CD4-positive, alpha-beta T cell treated with Interleukin-1 beta for 1 hour (primary cell): ENCODE measurements around the gene CYP27A1.

Experiments
- DNase-seq, 2 donors: peaks; one replicate each; pipeline ENCODE4 v3.0.0-alpha.2; 2020 to 2022

Gene CYP27A1

DNA sequence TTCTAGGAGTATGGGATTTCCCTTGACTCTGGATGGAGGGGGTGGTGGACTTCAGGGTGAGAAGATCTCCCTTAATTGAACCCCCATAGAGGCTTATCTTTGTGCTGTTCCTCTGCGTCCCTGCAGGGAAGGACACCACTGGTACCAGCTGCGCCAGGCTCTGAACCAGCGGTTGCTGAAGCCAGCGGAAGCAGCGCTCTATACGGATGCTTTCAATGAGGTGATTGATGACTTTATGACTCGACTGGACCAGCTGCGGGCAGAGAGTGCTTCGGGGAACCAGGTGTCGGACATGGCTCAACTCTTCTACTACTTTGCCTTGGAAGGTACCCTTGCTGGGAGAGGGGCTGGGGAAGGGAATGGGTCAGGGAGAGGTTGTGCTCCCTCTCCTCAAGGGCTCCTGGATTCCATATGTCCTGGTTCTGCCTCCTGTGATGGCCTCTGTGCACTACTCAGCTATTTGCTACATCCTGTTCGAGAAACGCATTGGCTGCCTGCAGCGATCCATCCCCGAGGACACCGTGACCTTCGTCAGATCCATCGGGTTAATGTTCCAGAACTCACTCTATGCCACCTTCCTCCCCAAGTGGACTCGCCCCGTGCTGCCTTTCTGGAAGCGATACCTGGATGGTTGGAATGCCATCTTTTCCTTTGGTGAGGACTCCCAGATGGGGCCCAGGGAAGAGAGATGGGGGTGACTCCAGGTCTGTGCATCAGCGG, 30.3 kb downstream of the CYP27A1 start:
- DNase-seq = no peak

DNA sequence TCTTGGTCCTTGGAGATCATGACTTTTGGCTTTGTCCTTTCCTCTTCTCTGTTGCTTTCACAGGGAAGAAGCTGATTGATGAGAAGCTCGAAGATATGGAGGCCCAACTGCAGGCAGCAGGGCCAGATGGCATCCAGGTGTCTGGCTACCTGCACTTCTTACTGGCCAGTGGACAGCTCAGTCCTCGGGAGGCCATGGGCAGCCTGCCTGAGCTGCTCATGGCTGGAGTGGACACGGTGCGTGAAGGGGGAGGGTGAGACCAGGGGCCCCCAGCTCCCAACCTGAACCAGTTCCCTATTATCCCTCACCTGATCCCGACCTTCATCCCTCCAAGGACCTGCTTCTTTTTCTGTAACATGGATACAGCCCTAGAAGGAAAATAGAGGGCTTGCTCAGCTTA, 30.9 kb downstream of the CYP27A1 start:
- no peak for DNase-seq

DNA sequence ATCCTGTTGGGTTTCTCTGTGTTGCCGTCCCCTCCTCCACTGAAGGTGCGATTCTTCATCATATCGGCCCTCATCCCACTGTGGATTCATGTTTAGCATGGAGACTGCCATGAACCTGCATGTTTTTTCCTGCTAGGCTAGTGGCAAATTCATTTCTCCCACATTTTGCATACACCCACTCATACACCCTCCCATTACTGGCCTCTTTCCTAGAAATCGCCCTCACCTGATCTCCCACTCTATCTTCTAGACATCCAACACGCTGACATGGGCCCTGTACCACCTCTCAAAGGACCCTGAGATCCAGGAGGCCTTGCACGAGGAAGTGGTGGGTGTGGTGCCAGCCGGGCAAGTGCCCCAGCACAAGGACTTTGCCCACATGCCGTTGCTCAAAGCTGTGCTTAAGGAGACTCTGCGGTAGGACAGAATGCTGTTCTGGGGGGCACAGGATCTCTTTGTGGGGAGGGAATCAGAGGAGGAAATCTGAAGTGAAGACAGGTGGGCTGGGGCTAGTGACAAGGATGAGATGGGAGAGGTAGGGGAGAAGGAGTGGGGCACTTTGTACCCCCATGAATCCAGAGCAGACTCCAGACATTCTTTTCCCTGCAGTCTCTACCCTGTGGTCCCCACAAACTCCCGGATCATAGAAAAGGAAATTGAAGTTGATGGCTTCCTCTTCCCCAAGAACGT, 32.0 kb downstream of the CYP27A1 start:
- no peak for DNase-seq

DNA sequence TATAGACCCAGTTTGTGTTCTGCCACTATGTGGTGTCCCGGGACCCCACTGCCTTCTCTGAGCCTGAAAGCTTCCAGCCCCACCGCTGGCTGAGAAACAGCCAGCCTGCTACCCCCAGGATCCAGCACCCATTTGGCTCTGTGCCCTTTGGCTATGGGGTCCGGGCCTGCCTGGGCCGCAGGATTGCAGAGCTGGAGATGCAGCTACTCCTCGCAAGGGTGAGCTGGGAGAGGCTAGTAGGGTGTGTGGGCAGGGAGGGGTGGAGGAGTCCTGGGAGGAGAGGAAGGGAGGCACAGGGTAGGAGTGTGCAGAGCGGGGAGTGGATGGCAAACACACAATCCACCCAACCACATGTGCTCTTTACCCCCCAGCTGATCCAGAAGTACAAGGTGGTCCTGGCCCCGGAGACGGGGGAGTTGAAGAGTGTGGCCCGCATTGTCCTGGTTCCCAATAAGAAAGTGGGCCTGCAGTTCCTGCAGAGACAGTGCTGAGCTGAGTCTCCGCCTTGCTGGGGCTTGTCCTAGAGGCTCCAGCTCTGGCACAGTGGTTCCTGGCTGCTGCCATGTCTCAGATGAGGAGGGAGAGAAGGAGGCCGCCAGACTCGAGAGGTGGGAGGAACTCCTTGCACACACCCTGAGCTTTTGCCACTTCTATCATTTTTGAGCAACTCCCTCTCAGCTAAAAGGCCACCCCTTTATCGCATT, 32.7 kb downstream of the CYP27A1 start:
- no peak for DNase-seq

DNA sequence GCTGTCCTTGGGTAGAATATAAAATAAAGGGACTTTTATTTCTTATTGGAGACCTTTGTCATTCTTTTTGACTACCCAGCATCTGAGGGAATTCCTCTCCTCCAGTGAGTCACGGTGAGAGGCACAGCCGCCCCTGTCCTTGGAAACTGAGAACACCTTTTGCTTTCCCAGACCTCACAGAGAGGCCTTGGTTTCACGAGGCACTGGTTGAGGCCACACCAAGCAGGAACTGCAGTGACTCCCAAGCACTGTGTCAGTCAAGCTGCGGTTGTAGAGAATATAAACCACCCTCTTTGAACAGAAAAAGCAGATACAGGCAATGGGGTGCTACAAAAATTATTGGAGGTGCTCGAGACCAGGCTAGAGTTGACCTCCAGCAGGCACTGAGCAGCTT, 33.3 kb downstream of the CYP27A1 start:
- DNase-seq = no peak

DNA sequence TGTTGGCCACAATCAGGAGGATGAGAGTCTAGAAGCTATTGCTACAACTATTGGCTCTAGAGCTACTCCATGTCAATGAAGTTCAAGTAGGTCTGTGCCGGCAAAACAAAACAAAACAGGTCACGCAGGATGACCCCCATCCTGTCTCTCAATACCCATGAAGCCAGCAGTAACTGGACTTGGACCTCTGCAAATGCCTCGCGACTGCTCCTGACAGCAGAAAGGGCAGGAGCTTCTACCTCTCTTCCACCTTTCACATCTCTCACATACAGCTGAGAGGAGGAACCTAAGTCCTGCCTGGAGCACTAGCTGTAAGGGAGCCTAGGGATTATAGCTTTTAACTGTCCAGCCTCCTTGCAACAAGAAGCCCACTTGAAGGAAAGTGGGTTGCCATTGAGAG, 33.7 kb downstream of the CYP27A1 start:
- DNase-seq = no peak

DNA sequence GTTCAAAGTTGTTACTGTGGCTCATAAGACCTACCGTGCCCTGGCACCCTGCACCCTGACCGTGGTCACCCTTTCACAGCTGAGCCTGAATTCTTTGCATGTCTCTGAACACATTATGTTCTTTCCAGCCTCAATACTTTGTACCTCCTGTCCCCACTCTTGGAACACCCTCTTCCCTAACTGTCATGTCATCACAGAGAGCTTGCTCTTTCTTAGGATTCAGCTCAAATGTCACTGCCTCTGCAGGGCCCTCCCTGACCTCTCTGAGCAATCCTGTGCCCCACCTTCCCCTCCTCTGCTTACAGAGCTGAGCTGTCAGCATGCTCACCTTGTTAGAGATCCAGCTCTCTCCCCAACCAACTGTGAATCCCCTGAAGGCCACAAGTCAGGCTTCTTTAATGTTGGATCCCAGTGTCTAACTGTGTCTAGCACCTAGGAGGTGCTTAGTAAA, 34.6 kb downstream of the CYP27A1 start:
- DNase-seq = no peak

DNA sequence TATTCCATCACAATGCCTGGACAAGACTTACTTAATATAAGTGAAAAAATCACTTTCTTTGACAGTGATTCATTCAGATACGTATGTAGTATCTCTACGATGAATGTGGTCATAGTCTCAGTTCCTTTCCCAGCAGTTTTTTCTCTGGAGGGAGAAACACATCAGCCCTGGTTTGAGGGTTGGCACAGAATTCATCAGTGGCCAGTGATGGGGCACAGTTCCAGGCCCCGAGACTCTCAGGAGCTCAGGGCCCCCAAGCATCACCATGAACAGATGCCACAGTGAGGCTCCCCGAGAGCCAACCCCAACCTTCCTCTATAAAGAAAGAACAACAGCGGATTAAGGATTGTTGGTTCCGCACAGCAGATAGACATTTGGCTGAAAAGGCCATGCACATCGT, 37.1 kb downstream of the CYP27A1 start:
- no peak for DNase-seq

DNA sequence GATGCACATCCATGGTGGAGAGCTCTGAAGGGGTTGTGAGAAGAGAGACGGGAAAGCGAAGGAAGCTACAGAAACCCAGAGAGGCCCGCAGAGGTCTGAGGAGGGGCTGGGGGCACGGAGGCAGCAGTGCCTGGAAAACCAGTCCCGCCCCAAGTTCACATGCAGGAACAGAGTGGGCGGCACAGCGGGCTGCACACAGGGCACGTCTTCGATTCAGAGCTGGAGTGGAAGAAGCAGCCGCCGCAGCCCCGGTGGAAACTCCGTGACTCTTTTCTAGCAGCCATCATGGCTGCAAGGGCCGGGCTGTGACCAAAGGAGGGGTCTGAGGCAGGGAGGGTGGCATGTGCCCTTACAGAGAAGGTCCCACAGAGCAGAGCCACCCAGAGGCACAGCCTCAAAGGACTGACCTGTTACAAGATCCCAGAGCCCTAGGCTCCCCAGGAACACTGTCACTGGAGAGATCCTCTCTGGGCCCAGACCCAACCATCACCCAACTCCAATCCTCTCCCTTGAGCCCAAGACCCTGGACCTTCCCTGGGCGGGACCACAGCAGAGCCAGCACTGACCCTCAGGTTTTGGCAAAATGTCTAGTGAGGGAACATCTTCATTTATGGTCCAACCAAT, 38.9 kb downstream of the CYP27A1 start:
- no peak for DNase-seq

DNA sequence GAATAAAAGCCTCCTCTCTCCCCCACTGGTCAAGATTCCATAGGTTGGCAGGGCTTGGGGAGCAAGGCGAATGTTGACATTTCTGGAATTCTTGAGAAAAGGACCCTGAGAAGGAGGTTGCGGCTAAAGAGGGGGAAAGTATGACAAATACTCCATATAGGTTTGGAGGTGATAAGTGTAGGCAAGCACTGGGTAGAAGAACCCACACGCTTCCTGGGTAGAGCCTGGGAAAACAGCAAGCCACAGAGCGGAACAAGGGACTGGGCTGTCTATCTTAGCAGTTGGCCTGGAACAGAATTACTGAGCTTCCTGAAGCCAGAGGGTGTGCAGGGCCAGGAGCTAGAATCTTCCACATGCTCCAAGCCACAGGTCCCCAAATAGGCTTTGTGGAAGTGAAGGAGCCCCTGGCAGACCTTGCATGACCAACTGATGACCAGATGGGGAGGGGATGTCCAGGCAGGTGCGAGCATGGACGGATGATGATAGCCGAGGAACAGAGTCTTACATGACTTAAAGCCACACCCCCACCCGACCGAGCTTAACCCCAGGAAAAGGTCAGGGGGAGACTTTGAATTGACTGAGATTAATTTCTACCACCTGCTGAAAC, 39.8 kb downstream of the CYP27A1 start:
- no peak for DNase-seq

DNA sequence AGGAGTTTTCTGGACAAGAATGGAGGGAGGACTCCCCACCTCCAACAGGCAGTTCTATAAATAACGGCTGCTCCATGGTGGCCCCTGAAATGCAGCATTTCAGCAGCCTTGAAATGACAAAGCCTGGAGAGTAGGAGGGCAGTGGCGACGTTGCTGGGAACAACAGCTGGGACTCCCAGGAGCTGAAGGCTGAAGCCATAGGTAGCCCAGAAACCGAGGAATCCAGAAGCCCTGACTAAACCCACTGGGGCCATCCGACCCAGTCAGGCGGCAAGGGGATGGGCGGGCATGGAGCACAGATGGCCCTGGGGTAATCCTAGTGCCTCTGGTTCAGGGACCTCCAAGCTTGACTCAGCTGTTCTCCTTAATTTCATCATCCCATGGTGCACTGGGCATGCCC, 40.7 kb downstream of the CYP27A1 start:
- DNase-seq = no peak

DNA sequence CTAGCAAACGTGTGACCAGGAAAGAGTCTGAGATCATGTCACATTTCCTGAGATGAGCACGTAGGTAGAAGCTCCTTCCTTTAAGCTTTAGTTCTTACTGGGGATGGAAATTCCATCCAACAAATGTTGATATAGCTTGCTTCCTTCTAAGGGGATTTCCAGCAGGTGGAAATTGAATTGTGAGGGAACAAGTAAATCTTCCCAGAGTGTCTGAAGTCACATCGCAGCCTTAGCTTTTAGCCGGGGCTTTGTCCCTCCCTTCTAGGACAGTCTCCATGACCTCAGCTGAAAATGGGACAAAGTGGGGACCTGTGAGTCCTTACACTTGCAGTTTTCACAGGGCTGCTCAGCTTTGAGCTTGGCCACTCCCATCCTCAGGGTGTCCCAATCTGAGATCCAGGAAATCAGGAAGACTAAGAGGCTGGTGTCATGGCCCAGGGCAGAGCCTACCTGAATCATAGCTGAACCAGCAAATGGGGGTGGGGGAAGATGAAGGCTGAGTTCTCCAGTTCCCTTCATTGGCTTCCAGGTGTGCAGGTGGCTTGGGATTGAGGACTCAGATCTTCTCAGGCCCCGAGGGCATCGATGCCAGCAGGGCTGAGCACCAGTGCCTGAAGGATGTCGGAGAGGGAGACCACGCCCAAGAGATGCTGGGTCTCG, 41.4 kb downstream of the CYP27A1 start:
- no peak for DNase-seq

DNA sequence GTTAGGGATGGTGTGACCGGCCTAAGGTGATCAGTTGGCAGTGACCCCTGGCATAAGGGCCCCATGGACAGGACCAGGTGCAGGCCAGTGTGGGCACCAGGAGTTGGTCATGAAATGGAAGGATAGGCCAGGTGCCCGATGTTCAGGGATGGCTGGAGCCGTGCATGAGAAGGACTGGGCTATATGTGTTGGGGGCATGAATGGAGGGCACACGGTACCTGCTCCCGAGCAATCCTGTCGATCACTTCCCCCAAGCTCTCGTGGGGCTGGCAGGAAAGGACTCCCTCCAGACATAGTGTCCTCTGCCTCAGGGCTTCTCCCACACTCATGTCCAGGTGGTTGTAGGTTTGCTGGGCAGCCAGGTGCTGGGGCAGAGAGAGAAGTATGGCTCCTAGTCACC, 42.1 kb downstream of the CYP27A1 start:
- DNase-seq = no peak

DNA sequence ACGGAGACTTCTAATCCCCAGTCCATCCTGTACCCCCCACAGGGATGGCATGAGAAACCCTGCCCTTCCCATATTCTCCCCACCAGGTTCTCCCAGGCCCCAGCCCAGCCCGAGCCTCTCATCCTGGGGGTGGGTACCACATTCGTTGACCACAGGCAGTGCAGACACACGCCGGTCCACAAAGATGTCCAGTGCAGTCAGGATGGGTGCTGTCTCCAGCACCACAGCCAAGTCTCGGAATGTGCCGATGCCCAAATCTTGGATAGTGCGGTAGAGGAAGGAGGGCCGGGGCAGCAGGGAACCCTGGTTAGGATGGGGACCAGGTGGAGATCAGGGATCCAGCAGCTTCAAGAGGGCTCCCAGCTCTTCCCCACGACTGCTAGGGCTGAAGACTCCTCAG, 44.8 kb downstream of the CYP27A1 start:
- DNase-seq = no peak

DNA sequence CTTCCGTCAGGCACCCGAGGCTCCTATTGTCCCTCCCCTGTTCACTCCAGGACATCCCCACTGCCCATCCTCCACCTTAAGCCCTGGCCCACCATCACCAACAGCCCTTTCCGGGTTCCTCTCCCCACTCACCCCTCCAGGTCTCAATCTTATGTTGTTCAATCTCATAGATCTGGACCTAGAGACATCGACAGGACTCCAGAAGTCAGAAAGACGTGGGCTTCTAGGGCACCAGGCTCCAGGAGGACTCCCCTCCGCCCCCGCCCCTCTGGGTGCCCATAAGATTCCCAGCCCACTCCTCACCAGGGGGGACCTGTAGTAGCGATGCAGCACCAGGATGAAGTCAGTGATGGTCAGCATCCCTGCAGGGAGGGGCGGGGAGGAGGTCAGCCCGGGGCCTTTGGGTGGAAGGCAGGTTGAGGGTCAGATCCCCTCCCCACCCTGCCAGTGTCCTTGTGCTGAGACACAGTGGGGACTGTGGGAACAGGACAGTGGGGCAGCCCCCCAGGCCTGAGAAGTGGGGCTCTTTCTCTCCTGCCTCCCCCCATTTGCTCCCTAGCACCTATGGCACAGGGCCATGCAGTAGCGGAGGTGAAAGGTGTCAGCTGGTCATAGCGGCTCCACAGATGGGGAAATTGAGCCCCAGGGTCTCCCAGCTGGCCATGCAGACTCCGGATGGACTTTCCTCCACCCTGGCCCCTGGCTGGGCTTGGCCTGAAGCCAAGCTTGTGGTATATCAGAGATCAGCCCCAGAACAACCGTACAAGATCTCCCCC, 45.9 kb downstream of the CYP27A1 start:
- no peak for DNase-seq

DNA sequence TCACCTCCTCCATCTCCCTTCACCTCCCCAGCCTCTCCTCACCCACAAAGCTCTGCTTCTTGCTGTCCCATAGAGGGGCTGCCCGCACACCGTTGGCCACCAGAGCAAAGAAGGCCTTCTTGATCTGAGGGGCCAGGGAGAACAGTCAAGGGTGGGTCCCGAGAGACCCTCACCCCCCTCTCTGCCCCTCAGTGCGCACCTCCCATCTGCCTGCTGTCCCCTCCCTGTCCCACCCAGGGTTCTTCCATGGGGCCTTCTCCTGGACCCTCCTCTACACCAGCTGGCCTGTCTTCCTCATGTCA, 46.5 kb downstream of the CYP27A1 start:
- no peak for DNase-seq

DNA sequence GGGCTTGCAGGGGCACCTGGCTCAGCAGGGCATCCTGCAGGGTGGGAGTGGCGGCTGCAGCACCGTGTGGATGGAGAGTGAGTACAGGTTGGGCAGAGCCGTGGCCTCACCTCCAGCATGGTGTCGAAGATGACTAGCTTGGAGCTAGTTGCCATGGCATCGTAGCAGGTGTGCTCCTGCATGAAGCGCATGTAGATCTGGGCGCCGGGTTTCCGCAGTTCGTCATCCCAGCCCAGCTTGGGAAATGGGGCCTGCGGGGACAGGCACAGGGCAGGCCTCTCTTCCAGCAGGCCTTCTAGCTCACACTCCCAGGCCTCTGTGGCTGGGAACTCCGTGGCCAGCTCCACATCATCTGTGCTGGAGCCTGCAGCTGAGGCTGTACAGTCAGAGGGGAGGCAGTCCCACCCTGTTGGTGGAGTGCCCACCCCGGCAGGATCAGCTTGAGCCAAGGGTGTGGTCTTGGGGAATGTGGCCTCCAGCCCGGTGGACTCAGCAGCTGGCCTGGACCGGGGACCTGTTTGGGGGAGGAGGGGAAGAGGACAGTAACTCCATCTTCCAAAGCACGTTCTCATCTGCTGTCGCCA, 48.0 kb downstream of the CYP27A1 start:
- DNase-seq = no peak

DNA sequence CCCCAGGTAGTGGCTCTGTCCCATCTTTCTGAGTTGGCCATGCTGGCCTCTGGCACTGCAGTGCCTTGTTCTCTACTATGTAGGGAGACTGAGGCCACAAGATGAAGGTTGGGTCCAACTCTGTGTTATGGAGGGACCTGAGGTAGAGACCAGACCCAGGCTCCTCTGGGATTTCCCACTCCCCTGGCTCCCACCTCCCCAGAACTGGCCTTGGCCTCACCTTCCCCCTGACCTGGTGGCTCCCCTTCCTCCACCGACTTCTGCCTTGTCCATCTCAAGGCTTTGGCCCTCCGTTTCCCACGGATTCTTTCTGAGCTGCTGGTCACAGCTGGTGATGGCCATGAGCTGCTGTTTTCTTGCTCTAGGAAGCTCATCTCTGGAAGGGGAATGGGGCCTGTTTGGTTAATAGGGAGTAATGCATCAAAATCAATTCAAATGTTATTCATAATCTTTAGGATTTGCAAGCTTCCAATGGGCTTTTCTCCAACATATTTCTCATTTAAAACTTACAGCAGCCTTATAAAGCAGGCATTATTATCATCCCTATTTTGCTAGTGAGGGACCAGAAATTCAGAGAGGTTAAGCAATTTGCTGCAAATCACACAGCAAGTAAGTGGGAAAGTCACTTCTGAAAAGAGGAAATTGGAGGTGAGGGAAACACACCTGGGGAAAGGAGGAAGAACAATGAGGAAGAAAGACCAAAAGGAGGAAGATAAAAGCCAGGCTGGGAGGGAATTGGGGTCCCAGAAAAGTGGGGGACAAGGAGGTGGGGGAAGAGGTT, 48.8 kb downstream of the CYP27A1 start:
- no peak for DNase-seq

DNA sequence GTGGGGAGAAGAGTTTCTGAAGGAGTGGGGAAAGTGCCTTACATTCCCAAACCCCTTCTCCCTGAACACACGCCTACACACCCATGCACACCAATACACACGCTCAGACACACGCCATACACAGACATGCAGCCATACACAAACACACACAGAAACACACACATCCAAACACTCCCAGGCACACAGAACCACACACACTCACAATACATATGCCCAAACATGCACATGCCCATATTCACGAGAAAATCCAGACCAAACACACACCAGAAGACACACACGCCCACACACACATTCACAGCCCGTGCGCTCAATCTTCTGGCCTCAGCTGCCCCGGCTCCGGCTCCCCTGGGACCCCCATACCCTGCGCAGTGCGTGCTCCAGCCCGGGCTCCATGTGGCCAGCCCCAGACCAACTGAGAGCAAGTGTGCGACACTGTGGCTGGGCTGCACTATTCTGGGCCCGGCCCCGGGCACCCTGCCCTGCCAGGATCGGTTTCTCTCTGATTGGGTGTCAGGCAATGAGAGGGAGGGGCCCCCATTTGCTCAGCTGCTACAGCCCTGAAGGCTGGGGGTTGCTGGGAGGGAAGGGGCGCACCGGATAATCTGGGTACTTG, 49.5 kb downstream of the CYP27A1 start, which contains the start of gene PRKAG3:
Gene PRKAG3, minus strand, starts transcription at position 426 of the 613 bp plus-strand sequence.
- no peak for DNase-seq

DNA sequence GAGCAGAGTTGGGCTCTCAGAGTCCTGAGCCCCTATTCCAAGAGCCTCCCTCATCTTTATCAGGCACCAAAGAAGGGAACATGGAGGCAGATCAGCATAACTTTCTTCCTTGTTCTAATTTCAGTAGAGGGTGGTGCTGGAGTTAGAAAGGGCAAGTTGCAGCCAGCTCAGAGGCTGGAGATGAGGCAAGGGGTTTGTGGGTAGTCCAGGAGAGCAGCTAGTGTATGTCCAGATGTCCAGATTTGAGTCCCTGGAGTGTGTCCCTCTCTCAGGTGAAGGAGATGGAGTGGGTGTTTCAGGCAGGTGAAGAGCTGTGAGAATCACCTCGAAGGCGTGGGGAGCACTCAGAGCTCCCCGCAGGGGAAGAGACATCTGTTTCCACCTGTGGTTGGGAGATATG, 50.1 kb downstream of the CYP27A1 start:
- no peak for DNase-seq
